Lung (tissue), 12 donors: ENCODE measurements around the gene ETDC. TPM values are rescaled to one million over a fixed set of nuclear protein-coding genes. Genes with fewer than 3 reads are reported as not detected.

Experiments
- ATAC-seq: fragments of 200-7000 bp; cut with Tn5 transposase; one replicate; pipeline ENCODE4 v1.9.1; 2020; ENCODE audit warnings: moderate number of reproducible peaks; ENCODE audit not compliant: insufficient read depth, low FRiP score
- DNase-seq, 3 donors: peaks; one replicate each; pipeline ENCODE4 v3.0.0-alpha.2; 2013 to 2017
- H3K27ac ChIP-seq, 2 donors: one replicate each; pipeline ENCODE4 v1.5.1; 2013; ENCODE audit warnings: mild to moderate bottlenecking in 2 of 2, moderate library complexity in 2 of 2, control low read depth in 1 of 2, inconsistent platforms in 1 of 2, low read depth in 1 of 2, low read length in 1 of 2
- H3K27me3 ChIP-seq, 3 donors: one replicate each; pipeline ENCODE4 v1.5.1; 2013; ENCODE audit warnings: low read length in 2 of 3; ENCODE audit not compliant: control insufficient read depth in 3 of 3, insufficient read depth in 3 of 3
- H3K36me3 ChIP-seq, 4 donors: one replicate each; pipeline ENCODE4 v1.5.1; 2013; ENCODE audit warnings: low read length in 4 of 4, mild to moderate bottlenecking in 1 of 4, moderate library complexity in 1 of 4; ENCODE audit not compliant: control insufficient read depth in 4 of 4, insufficient read depth in 4 of 4
- H3K4me1 ChIP-seq, 5 donors: one replicate each; pipeline ENCODE4 v1.5.1; 2013; ENCODE audit warnings: low read length in 5 of 5, mild to moderate bottlenecking in 2 of 5, moderate library complexity in 1 of 5; ENCODE audit not compliant: control insufficient read depth in 5 of 5, insufficient read depth in 5 of 5
- H3K4me3 ChIP-seq: one replicate; pipeline ENCODE4 v1.5.1; 2013; ENCODE audit warnings: mild to moderate bottlenecking, control low read depth, moderate library complexity
- H3K9ac ChIP-seq, 2 donors: one replicate each; pipeline ENCODE4 v1.5.1; 2013; ENCODE audit warnings: low read length in 2 of 2, control low read depth in 1 of 2; ENCODE audit not compliant: insufficient read depth in 1 of 2
- H3K9me3 ChIP-seq, 4 donors: one replicate each; pipeline ENCODE4 v1.5.1; 2013; ENCODE audit warnings: low read length in 3 of 4, mild to moderate bottlenecking in 1 of 4, moderate library complexity in 1 of 4; ENCODE audit not compliant: control insufficient read depth in 4 of 4, insufficient read depth in 3 of 4
- CTCF ChIP-seq: IDR thresholded peaks from 2 replicates; pipeline ENCODE4 v1.5.1; 2012; ENCODE audit warnings: mild to moderate bottlenecking; ENCODE audit errors: control extremely low read depth, extremely low read depth
- WGBS, 2 donors: extraction: QIAGEN DNeasy Blood & Tissue Kit; methylation state at CpG; one replicate each; pipeline ENCODE4 v1.1.7; 2013; 5-methylcytosine and 5-hydroxymethylcytosine counted together
- polyA plus RNA-seq, 2 donors: library from polyadenylated mRNA; stranded (reverse); fragments of 200-250 nt; gene quantifications; one replicate each; pipeline ENCODE4 v1.2.1, GENCODE V29; 2013
- total RNA-seq, 2 donors: library from RNA; depleted of rRNA in 1 of 2; stranded (reverse); fragments of >200 nt in 1 of 2; gene quantifications; one replicate each; pipeline ENCODE4 v1.2.1, GENCODE V29; 2014 to 2021
- donor health status: control.
- donor health status: control.
- donor health status: Bipolar disorder and iron deficiency.
- donor health status: healthy.
- donor health status: DM: yes; HTN: yes; CAD: no.

ETDC gene
- total and polyA plus RNA-seq, 4 donors: not detected

- peaks cover 0 to 2% (median 0%) of the 10 kb centered on the region in 3 donors for H3K27me3 ChIP-seq
- 57 to 61% methylated on average over 6 of the region's 6 CpGs for WGBS, 2 donors
- H3K9ac ChIP-seq: no peak overlapping the region
- ATAC-seq (no peak), DNase-seq (no peak)
- H3K27ac ChIP-seq: no peak overlapping the region
- peaks cover 0 to 6% (median 0%) of the 10 kb centered on the region in 4 donors for H3K36me3 ChIP-seq
- H3K4me3 ChIP-seq: no peak overlapping the region
- TF ChIP-seq CTCF: no peak
- peaks cover 1 to 7% (median 5%) of the 10 kb centered on the region in 5 donors for H3K4me1 ChIP-seq
- H3K9me3 ChIP-seq: no peaks in the 10 kb centered on the region
These were observed 37.7 kb downstream of the ETDC start for GRCh38 chrX:135346975-135347374.

- no peak for TF ChIP-seq CTCF
- no peak for ATAC-seq
- Histone ChIP-seq H3K27me3 (peaks cover 0 to 2% (median 0%) of the 10 kb centered on the region in 3 donors), H3K4me3 (no peak overlapping the region), H3K9ac (no peak overlapping the region), H3K36me3 (peaks cover 0 to 6% (median 0%) of the 10 kb centered on the region in 4 donors), H3K27ac (no peak overlapping the region), H3K4me1 (peaks cover 0 to 7% (median 2%) of the 10 kb centered on the region in 5 donors), H3K9me3 (no peaks in the 10 kb centered on the region)
- DNase-seq: no peak
These were observed 38.2 kb downstream of the ETDC start for GRCh38 chrX:135347381-135348016.

GRCh38 chrX:135354288-135354687 lies 45.0 kb downstream of the ETDC start:
- Histone ChIP-seq H3K36me3 (peaks cover 0 to 4% (median 0%) of the 10 kb centered on the region in 4 donors), H3K27ac (no peak overlapping the region), H3K4me3 (no peak overlapping the region), H3K4me1 (no peaks in the 10 kb centered on the region), H3K9ac (no peak overlapping the region), H3K9me3 (no peaks in the 10 kb centered on the region), H3K27me3 (peaks cover 0 to 5% (median 0%) of the 10 kb centered on the region in 3 donors)
- TF ChIP-seq CTCF: no peak
- DNase-seq (no peak), ATAC-seq (no peak)

Other genes starting within 250 kb of the ETDC start
- 1 to 10 TPM; 3.2 to 3.7 TPM for gene SMIM10L2B, start 210.8 kb upstream of the ETDC start, total RNA-seq
- 1 to 10 TPM; 1.3 to 2.6 TPM for gene SMIM10L2B, start 210.8 kb upstream of the ETDC start, polyA plus RNA-seq
- not detected for gene ETDB, start 189.0 kb upstream of the ETDC start, total RNA-seq
- not detected for gene ETDB, start 189.0 kb upstream of the ETDC start, polyA plus RNA-seq
- gene CT55, start 138.1 kb upstream of the ETDC start, total RNA-seq: not detected
- gene CT55, start 138.1 kb upstream of the ETDC start, polyA plus RNA-seq: not detected
- gene ETDA, start 57.4 kb upstream of the ETDC start, total RNA-seq: not detected
- gene ETDA, start 57.4 kb upstream of the ETDC start, polyA plus RNA-seq: not detected
- gene ZNF75D, start 34.6 kb downstream of the ETDC start, total RNA-seq: 10 to 100 TPM; 10.3 to 25.3 TPM
- 1 to 10 TPM; 5.9 to 9.4 TPM for gene ZNF75D, start 34.6 kb downstream of the ETDC start, polyA plus RNA-seq
- 10 to 100 TPM in 1 of 2 donors, 1 to 10 TPM in 1; 5.9 to 16.8 TPM for gene ZNF449, start 35.3 kb downstream of the ETDC start, total RNA-seq
- gene ZNF449, start 35.3 kb downstream of the ETDC start, polyA plus RNA-seq: 1 to 10 TPM; 1.9 to 4.9 TPM
- gene SMIM10L2A, start 112.5 kb downstream of the ETDC start, total RNA-seq: 1 to 10 TPM; 1.5 to 2.4 TPM
- gene SMIM10L2A, start 112.5 kb downstream of the ETDC start, polyA plus RNA-seq: 1 to 10 TPM in 1 of 2 donors, under 1 TPM in 1; 0.48 to 1.7 TPM
- 10 to 100 TPM in 1 of 2 donors, 1 to 10 TPM in 1; 6.8 to 19.6 TPM for gene INTS6L, start 211.2 kb downstream of the ETDC start, total RNA-seq
- 10 to 100 TPM in 1 of 2 donors, 1 to 10 TPM in 1; 3.5 to 10.7 TPM for gene INTS6L, start 211.2 kb downstream of the ETDC start, polyA plus RNA-seq